NCI-H2107 (cell line): Measurements from ENCODE around the gene IGSF9.

ENCODE experiments used
- DNase-seq: peaks from one replicate; lab custom pipeline; 2025; lab: John Stamatoyannopoulos, UW

Gene IGSF9

DNA sequence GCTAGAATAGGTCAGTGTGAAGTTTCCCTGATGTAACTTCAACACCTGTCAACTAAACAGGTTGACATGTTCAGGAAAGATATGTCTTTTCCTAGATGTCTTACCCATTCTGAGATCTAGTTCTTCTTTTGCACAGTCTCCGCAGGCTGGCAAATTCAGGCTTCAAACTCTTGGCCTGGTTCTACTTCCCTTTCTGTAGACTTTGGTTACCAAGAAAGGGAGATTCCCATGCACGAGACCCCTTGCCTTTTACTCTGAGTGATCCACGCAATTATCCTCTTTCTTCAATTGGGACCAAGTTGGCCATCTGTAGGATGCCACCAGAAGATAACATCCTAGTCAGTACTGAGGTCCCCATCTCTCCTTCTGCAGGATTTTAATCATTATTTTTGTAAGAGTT is 47.5 kb downstream of the IGSF9 start:
- DNase-seq, result no peak

DNA sequence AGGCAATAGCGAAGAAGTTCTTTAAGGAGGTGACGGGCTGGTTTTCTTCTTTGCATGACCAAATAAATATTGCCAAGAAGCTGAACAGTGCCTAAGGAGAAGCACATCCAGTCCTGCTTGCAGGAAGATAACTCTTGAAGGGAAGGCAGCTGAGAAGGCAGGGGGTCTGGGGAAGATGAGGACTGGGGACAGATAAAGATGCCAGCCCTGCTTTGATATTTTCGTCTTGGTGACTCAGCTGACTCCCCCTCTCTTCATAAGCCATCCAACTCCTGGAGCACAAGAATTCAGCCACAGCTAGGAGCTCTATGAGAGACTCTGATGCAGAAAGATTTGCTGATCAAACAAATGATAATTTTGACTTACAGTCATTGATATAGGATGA is 48.9 kb downstream of the IGSF9 start:
- DNase-seq, result no peak

DNA sequence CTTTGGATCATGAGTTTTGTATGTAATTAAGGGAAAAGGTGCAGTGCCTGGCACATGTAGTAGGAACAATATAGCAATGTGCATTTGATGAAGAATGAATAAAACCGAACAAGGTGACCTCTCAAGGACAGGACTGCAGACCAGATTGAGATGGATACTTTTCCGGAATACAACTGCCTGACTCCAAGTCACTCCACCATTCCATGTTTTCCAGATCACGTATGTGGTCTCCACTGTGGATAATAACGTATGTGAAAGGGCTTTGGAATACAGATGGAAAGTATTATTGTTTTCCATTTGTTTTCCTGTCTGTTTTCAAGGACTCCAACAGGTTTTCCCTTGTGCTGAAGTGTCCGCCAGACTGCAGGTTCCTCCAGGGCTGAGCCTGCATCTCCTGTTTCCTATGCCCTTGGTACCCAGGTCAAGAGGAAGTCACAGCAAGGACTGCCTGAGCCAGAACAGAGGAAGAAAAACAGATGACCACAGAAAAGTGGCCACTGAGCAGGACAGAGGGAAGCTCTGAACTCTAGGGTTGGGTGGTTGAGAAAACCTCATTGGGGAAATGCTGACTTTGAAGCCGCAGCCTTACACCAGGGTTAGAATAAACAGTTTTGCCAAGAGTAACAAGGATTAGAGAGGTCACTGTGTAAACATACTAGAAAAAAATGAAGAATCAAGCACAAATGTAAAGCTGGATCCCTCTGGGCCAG is 49.4 kb downstream of the IGSF9 start:
- peak; percentile 17 for DNase-seq

DNA sequence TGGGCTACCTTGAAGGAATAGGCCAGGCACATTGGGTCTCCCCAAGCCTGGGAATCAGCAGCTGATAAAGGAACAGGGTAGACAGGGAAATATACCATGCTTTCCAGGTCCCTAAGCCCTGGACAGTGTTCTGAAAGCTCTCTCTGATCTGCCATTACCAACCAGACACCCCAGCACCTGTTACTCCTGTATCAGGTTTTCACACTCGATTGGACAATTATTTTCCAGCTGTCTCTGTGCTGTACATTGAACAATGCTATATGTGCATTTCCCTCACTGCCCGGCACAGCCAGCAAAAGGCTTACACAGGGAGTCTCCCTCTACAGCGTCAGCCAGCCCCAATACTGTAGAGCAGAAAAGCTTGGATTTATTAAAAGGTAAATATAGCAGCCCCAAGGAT is 50.1 kb downstream of the IGSF9 start:
- no peak for DNase-seq

DNA sequence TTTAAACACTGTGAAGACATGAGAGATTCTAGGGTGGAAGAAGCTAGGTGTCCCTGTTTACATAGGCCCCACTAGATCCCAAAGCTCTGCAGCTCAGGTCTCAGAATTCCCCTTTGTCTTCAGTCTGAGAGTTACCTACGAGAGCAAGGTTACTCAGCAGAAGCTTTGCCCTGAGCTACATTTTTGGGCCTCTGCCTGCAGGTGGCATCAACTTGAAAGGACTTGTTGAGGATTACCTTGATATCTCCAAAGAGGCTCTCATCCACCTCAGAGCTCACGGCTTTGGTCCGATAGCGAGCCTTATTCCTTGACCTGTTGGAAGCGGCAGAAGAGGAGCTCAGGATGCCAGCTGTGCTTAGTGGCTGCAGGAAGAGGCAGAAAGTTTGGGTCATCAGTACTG is 52.5 kb downstream of the IGSF9 start:
- no peak for DNase-seq

DNA sequence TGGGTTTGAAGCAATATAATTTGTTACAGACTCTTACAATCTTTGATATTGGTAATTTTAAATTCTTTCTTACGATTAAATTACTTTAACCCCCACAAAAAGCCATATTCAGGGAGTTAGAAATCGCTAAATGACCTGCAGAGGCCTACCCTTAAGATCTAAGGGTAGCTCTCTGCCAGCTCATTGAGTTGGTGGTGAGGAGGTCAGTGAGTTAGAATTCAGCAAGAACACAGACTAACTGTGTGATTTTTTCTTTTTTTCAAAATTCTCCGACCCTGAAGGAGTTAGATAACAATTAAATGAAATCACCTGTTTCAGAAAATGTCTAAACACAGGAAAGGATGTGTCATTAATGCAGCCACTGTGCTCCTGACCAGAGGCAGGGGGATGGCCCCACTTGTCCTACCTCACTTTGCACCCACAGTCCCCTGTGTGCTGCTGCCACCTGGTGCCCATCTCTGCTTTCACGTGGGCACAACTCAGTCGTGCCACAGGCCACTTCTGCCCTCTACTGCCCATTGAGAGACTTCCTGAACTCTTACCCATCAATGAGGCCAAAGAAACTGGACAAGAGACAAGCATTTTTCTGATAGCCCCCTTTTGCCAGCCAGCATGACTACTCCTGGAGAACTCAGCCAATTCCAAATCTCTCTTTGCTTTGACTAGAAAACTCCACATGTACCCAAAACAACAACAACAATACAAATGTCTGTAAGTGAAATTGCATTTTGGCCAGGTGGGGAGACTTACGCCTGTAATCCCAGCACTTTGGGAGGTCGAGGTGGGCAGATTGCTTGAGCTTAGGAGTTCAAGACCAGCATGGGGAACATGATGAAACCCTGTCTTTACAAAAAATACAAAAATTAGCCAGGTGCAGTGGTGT is 53.9 kb downstream of the IGSF9 start:
- peak; percentile 77 for DNase-seq

DNA sequence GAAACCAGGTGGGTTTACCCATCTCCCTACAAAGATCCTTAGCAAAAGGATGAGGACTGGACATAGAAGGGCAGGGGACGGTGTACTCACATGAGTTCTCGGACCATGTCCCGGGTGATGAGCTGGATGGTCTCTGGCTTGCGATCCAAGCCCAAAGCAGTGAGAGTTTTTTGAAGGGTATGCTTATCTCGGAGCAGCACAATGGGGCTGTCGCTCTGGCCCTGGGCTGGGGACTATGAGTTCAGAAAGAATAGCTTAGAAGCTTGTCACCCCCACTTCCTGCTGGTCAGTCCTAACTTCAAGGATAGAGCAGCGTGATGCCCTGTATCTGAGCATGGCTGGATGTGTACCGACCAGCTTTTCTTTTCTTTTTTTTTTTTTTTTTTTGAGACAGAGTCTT is 55.0 kb downstream of the IGSF9 start:
- DNase-seq, result no peak

DNA sequence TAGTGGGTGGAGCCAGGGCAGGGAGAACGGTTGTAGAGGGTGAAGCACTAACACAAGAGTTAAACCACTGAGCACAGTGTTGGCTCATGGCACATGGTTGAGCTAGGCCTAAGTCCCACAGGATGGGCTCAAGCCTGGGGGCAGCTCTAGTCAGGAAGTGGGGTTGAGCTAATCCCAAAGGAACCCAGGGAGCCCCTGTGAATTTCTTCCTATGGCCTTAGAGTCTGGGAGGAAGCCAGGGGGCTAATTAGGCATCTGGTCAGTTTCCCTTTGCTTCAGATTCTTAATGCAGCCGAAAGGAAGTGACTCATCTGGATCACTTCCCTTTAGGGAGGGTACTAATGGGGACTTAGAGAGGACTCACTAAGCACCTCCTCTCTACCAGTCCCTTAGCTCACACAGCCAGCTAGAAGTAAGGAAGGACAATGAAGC is 55.6 kb downstream of the IGSF9 start:
- DNase-seq, result no peak

DNA sequence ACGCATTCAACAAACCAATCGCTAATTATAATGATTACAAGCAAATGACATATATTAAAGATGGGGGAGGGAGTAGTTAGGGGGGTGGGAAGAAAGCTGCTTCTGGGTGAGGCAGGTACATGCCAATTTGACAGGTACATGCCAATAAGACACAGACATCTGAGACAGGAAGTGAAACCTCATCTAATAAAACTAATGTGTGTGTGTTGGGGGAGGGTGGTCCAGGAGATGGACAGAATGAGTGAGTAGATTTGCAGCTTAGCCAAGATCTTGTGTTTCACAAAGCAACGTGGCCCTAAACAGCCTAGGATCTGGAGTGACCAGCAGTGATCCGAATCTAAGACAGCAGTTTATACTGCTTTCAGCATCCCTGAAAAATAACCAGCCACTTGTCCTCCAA is 56.2 kb downstream of the IGSF9 start:
- no peak for DNase-seq

DNA sequence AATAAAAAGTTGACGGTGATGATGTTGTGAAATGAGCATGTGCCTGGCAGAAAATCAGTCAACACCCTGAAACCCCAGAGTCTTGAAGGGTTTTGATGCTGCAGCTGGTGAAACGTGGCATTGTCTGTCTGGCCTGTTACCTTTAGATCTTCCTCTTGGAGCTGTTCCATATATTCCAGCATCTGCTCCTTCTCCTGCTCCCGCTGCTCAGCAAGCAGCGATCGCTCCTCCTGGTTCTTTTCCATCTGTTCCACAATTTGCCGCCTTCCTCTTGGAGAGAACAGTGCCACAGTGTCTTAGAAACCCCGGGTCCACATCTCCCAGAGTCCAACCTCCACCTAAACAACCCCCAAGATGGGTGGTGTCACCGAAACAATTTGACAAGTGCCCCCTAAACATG is 61.1 kb downstream of the IGSF9 start:
- no peak for DNase-seq

DNA sequence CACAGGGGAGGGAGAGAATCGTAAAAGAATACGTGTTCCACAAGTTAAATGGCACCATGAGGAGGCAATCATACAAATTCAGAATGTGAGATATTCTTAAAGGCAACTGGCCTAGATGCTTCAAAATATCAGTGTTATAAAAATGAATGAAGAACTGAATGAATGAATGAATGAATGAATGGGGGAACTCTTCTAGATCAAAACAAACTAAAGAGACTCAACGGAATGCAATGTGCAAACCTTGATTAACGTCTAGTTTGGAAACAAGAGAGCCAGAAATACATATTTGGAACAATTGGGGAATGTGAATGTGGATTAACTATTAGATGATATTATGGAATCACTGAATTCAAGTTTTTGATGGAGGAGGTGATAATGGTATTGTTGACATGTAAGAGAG is 62.3 kb downstream of the IGSF9 start:
- DNase-seq, result no peak

DNA sequence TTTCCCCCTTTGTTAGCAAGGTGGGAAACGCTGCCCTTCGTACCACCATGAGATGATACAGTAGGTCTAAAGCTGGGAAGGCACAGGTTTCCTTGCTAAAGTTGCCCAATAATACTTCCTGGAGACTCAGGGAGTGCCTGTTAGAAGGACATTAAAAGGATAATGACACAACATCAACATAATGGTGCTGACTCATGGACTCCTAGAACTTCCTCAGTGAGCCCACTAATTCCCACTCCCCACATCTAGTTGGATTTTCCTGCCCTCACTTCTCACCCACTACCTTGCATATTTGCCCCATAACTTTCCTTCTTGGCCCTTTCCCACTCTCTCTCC is 62.9 kb downstream of the IGSF9 start:
- DNase-seq, result no peak

DNA sequence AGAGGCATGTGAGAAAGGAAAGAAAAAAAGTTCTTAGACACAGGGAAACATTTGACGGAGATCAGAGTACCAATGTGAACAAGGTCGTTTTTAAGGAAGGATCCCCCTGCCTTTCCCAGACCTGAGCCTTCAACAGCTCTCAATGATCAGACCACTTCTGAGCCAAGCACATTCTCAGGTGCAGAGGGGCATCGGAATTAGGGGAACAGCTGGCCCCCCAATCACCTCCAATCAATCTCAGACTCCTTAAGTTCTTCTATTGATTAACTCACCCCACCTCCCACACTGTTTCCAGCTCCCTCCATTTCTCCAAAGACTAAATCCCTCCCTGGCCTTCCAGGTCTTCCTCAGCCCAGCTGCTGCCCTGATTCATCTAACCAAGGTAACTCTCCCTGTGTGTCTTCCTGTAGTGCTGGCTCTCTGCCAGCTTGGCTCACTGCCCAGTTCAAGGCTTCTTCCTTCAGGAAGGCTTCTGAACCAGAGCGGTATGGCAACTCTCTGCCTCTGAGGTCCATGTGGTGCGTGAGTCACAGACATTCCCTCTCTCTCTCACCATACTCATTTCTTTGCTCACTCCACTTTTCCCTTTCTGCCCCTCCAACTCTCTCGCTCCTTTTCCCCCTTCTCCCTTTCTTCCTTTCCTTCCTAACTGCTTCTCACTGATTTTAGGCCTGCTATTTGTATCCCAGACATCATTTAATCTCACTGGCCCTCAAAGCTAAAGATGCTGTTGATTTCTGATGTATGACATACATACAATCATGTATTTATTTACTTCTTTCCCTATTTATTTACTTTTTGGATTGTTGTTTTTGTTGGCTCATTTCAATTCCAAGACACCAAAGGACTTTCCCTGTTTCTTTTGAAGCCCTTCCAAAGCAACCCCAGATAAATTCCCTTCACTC is 63.5 kb downstream of the IGSF9 start:
- peak; percentile 71 for DNase-seq

DNA sequence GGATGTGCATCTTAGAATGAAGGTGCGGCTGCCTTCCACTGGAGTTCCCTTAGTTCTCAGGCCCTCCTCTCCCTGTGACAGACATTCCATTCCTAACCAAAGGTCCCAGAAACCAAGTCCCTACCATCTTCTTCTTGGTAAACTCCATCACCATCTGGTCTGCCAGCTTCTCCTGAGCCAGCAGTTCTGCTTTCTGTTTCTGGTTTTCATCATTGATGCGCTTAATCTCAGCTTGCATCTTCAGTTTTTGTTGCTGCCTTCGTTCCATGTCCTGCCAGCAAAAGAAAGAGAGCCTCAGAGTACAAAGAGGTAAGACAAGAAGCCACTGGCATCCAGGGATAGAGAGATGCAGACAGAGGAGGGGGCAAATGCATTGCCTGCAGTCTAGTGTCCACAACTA is 65.0 kb downstream of the IGSF9 start:
- DNase-seq, result no peak

DNA sequence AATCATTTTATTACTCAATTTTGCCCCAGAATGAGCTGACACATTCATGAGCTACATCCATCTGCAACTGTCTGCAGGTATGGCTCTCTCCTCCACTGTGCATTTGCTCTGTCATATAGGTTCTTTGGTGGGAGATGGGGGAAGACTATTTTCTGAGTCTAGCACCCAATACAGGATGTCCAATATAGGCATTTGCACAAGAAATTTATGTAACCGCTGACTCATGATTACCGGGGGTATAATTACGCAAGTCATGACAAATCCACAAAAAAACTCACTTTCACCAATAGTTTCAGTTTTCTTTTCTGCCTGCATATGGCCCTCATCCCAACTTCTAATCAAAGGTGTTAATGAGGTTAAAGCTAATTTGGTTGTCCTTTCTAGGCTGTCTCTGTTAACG is 65.4 kb downstream of the IGSF9 start:
- DNase-seq, result no peak

DNA sequence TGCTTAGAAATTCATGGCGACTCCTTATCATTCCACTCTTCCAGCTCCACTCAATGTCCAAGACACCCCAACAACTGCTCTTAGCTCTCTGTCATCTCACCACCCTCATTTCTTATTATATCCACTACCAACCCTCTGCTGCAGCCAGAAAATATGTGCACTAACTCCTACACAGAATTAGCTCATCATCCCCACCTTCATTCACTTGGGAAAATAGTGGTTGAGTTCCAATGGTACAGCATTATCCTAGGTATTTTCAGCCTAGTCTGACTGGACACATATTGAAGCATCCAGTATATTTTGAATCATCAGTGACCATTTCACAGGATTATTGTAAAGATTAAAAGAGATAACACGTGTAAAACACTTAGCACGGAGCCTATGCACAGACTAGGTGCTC is 66.3 kb downstream of the IGSF9 start:
- DNase-seq, result no peak

DNA sequence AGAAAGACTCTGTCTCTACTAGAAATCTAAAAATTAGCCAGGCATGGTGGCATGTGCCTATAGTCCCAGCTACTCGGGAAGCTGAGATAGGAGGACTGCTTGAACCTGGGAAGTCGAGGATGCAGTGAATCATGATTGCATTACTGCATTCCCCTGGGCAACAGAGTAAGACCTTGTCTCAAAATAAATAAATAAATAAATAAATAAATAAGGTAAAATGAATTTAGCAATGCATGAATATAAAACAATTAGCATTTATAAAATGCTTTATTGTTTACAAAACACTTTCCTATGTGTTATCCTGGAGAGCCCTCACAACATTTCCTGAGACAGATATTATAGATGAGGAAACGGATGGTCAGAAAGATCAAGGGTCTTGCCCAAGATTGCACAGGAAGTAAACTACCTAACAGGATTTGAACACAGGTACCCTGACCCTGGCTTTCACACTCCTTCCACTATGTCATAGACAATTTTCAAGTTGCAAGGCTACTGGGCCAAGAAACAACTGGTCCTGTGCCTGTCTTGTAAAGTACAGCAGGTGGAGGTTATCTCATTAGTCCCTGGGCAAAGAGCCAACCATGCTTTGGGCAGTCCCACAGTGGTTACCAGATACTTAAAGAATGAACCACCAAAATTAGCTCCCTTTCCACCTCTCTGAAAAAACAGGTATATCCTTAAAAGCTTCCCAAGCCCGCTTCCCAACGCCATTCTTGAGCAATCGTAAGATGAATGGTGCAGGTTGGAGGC is 67.5 kb downstream of the IGSF9 start:
- peak; percentile 57 for DNase-seq
